NB4 (cell line): ENCODE measurements around the gene PARD3.

Experiments used
- CTCF ChIP-seq: IDR thresholded peaks from one replicate; pipeline ENCODE4 v1.5.1; 2012; ENCODE audit warnings: low read depth, low read length
- MAX ChIP-seq: IDR thresholded peaks from 2 replicates; pipeline ENCODE4 v1.6.1; 2011; ENCODE audit warnings: low read depth, low read length
- MYC ChIP-seq: IDR thresholded peaks from 2 replicates; pipeline ENCODE4 v1.6.1; 2011; ENCODE audit warnings: low read depth, low read length
- POLR2A ChIP-seq: IDR thresholded peaks from 2 replicates; pipeline ENCODE4 v1.6.1; 2011; ENCODE audit warnings: mild to moderate bottlenecking; ENCODE audit not compliant: insufficient read length; ENCODE audit errors: extremely low read depth

GRCh38 chr10:34205452-34205851 lies 609.6 kb downstream of the PARD3 start:
- no peak for TF ChIP-seq CTCF
- no peak for TF ChIP-seq POLR2A
- TF ChIP-seq MYC = no peak
- TF ChIP-seq MAX = no peak
